GM21717 (cell line): ENCODE results near the gene FOSL1.
A peak's percentile ranks its signal among the peaks of the same experiment; 100 is the strongest.

Experiments
- ATAC-seq: cut with Tn5 transposase; IDR thresholded peaks from one replicate; pipeline ENCODE4 v1.9.1; 2021; ENCODE audit warnings: mild to moderate bottlenecking, moderate library complexity; ENCODE audit not compliant: unreplicated experiment

FOSL1 gene

GRCh38 chr11:65883058-65883761, 17.0 kb downstream of the FOSL1 start:
- no peak for ATAC-seq

GRCh38 chr11:65882120-65883057, 17.8 kb downstream of the FOSL1 start:
- no peak for ATAC-seq

- ATAC-seq, result no peak
Observed at GRCh38 chr11:65880844-65881421, 19.3 kb downstream of the FOSL1 start.

DNA sequence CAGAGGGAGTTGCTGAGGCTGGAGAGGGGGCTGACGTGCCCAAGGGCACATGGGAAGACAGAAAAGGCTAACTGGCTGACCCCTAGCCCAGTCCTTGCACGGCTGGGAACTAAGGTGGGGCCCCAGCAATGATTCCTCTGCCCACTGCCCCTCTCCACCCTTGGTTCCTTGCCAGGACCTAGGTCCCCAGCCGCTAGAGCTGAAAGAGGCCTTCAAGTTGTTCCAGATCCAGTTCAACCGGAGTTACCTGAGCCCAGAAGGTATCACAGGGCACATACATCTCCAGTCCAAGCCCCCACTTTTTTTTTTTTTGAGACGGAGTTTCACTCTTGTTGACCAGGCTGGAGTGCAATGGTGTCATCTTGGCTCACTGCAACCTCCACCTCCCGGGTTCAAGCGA, 20.2 kb downstream of the FOSL1 start:
- ATAC-seq, result no peak

DNA sequence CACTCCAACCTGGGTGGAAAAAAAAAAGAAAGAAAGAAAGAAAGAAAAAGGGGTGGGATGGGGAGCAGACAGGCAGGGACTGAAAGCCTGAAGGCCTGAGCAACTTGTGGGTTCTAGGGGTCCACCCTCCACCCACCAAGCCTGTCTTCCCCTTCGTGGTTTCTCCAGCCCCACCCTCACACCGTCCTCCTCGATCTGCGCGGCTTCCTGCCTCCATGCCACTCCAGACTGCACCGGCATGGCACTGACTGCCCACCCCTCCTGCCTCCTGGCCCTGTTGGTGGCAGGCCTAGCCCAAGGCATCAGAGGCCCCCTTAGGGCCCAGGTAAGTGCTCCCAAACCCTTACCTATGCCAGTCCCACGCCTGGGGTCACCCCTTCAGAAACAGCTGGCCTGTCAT, 20.6 kb downstream of the FOSL1 start, which contains the start of gene CTSW:
TSS of gene CTSW (plus strand) at position 221 of the 400 bp plus-strand sequence. CDS start at position 239, 18 bp downstream.
- ATAC-seq, result no peak

GRCh38 chr11:65873318-65874156, 26.7 kb downstream of the FOSL1 start:
- ATAC-seq, result peak; percentile 65

DNA sequence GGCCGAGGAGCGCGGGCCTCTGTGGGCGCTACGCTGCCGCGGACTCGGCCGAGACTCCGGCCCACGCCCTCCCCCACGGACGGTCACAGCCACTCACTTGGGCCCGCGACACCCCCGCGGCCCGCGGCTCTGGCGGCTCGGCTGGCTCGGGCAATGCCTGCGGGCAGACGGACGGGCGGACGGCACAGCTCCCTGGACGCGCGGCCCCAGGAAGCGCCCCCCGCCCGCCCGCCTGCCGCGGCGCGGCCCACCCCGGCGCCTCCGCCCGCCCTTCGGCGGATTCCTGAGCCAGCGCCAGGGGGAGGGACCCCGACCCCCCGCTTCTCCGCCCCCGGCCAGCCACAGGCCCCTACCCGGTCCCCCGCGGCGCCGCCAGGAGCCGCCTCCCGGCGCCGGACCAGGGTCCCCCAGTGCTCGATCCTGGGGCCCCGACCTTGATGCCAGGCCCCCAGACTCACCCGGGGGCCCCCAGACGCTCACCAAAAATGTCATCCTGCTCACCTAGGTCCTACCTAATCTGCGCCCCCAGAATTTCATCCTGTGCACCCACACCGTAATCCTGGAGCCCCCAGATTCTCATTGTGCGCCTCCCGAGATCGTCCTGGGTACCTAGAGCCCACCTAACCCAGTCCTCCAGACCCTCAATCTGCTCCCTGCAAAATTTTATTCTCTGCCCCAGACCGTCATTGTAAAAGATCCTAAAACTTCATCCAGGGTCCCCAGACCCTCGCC, 27.4 kb downstream of the FOSL1 start, which contains the start of gene EFEMP2:
TSS of gene EFEMP2 (minus strand) at position 215 of the 732 bp plus-strand sequence. CDS start 446 bp downstream, outside the sequence.
- ATAC-seq, result no peak

DNA sequence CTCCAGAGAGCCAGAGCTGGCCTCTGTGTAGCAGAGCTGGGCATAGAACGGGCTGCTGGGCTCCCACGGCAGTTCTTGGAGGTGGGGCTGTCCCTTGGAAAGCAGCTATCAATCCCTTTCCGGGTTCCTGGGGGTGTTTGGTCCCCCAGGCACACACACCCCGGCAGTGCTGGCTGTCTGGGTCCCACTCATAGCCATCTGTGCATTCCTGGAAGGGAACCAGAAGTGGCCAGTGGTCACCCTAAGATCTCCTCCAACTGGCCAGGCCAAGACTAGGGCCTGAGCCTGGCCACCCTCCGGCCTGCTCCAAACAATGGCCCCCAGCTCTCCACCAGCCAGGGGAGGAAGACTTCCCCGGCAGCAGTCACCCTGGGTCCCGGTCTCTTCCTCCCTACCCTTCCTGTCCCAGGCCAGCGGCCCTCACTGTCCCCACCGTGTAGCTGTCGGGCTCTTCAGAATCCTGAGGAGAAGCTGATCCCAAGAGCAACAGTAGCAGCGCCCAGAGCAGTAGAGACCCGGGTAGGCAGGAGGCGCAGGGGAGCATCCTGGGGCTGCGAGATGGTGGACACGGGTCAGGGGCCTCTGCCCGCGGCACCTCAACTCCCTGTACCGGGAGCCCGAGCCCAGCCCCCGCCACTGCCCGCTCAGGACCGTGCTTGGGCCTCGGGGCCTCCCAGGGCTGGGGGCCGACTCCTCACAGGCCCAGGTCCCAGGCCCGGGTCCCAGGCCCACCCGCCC, 28.2 kb downstream of the FOSL1 start:
- ATAC-seq, result no peak

GRCh38 chr11:65870706-65871681, 29.2 kb downstream of the FOSL1 start:
- ATAC-seq, result no peak

DNA sequence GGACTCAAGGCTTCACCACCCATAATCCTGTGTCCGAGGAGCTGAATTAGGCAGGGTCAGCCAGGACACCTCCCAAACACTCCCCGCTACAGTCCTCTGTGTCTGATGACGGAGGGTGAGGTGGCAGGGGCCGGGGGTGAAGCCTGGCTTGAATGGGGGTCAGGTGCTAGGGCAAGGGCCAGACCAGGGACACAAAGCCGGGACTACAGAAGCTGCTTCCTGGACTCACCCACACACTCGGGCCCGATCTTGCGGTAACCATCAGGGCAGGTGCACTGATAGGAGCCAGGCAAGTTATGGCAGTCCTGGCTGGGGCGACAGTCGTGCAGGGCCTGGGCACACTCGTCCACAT, 29.9 kb downstream of the FOSL1 start:
- ATAC-seq, result no peak

DNA sequence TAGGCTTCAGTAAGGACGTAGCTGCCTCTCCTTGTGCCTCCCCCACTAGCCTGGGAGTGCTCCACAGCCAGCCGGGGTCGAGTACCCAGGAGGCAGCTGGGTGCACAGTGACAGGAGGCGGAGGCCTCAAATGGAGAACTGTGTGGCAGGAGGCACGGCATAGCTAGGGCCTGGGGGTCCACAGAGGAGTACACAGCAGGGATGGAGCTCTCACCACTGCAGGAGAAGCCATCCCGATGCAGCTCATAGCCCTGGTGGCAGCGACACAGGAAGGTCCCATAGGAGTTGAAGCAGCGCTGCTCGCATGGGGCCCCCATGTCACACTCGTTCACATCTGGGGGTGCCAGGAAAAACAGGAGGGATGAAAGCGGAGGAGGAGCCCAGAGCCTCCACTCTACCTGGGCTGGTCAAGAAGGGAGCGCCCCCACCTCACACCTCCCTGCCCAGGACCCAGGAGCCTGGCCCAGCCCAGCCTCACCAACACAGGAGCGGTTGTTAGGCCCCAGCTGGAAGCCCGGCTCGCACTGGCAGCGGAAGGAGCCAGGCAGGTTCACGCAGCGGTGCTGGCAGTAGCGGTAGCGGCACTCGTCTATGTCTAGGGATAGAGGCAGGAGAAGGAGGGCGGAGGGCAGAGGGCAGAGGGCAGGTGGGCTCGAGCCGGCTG, 30.4 kb downstream of the FOSL1 start:
- no peak for ATAC-seq

DNA sequence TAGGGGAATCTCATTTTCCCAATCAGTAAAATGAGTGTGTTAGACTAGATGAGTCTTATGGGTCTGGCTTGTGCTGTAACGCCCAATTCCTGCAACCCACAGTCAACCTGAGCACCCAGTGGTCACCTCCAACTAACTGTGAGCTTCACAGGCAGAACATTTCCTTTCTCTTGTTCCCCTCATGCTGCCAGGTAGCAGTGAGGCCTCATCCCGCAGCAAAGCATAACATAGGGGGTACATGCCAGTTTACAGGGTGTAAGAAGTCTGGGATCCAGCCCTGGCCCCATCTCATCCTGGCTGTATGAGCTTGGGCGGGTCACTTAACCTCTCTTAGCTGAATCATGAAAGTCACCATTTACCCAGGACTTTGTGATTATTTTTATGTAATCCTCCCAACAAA, 31.3 kb downstream of the FOSL1 start:
- no peak for ATAC-seq

DNA sequence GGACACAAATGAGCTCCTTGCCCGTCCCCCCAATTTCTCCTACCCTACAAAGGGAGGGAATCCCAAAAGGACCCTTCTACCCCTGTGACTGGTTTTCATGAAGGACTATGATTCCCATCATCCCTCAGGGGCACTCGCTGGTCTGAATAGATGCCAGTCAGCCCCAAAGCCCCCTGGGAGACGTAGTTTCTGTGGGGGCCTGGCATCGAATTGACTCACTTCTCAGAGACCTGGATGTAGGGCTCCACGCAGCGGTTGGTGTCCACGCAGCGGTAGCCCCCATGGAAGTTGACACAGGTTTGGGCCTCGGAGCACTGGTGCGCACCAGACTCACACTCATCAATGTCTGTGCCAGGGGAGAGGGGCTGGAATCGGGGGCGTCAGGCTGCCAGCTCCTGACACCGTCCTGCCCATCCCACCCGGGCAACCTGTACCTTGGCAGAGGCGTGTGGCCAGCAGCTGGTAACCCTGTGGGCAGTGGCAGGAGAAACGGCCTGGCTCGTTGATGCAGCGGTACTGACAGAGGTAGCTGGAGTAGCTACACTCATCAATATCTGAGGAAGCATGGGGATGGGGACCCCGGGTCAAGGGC, 32.0 kb downstream of the FOSL1 start:
- no peak for ATAC-seq

DNA sequence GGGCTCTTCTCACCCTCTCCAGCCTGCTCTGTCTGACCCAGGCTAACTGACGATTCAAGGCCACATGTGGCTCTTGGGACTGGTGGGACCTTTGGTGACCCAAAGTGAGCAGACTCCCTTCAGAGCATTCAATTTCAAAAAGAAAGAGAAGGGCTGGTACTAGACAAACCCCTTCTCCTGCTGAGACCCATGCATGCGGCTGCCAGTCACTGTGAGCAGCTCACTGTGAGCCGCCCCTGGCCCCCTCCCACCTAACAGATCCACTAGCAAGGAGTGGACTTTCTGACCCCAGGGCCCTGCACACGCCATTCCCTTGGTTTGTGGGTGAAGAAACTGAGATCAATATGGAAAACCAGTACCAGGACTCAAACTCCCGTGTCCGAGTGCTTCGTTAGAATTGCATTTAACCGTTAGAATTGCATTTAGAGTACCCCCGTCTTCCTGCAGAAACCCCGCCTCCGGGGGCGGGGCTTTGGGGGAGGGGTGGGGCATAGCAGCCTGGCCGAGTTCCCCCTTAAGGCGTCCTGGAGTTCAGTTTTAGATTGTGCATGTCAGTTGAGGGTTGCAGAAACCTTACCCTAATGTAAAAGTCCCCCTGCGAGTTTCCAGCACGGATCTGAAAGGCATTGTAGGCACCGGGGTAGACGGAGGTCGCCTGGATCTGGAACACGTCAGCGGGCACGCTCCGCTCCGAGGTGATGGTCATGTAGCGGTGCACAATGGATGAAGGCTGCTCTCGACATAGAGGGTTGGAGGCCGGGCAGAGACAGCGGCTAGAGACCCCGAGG, 32.7 kb downstream of the FOSL1 start:
- no peak for ATAC-seq

GRCh38 chr11:65866509-65867283, 33.5 kb downstream of the FOSL1 start:
- no peak for ATAC-seq
